Stimulated activated CD4-positive, alpha-beta T cell treated with anti-CD3 and anti-CD28 coated beads, Interleukin-12 subunit alpha, Interleukin-12 subunit beta, amount 100 ng/mL, for 24 hours (primary cell): ENCODE measurements around the gene RGN.
"Not testable (repeated sequence)": the region's sequence is repeated elsewhere in the genome, so short reads cannot be mapped to it uniquely, and the experiment has no call there.

Experiments used
- DNase-seq, 2 experiments: peaks; one replicate each; pipeline ENCODE4 v3.0.0-alpha.2; 2020; ENCODE audit warnings: low read depth in 2 of 2

RGN gene

DNA sequence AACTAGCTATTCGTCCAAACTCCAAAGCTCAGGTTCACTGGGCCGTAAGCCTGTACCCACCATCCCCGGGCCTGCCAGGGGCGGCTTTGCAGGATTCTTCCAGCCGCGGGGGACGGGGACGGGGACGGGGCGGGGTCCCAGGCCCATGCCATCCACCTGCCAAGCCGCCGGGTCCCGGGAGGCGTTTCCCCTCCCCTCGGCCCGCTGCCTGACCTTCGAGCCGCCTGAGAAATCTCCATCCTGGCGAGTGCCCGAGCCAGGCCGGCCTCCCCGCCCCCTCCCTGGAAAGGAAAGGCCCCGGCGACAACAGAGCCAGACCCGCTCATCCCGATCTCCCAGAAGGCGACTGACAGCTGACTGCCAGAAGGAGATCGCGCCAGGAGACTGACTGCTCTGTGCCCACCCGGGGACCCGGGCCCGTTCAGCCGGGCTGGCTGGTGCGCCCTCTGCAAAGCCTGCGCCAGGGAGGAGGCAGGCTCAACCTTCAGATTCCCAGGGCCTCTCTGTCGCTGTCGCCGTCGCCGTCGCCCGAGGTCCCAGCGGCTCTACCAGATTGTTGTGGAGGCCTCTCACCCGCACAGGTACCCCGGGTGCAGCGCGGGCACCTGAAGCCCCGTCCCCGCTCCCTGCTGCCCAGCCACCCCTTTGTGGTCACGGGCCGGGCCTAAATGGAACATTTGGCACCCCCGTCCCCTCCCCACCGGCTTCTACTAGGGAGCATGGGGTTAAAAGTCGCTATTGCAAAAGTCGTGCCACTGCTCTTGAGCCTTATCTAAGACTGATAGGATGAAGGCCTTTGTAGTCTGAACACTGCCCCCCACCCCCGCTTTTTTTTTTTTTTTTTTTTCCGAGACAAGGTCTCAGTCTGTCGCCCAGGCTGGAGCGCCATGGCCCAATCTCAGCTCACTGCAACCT is at the start of gene RGN:
RGN (plus strand) TSS at position 315 of the 915 bp plus-strand sequence. CDS start 2,702 bp downstream, outside the sequence.
- no peak for DNase-seq

DNA sequence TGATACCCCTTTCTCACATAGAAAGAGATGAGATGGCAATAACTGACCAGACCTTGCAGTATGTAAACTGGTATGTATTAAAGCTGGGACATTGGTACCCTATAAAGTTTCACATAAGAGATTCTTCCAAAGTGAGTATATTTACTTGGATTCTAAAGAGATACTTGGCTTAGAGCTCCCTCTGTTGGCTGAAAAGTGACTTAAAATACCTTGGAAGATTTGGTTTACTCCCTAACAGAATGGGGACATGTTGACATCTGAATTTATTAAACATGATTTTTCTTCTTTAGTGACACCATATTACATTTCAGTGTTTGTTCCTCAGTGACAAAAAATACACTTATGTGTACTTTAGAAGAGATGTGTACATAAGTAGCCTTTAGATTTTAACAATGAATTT is 47.9 kb upstream of the RGN start:
- no peak for DNase-seq

DNA sequence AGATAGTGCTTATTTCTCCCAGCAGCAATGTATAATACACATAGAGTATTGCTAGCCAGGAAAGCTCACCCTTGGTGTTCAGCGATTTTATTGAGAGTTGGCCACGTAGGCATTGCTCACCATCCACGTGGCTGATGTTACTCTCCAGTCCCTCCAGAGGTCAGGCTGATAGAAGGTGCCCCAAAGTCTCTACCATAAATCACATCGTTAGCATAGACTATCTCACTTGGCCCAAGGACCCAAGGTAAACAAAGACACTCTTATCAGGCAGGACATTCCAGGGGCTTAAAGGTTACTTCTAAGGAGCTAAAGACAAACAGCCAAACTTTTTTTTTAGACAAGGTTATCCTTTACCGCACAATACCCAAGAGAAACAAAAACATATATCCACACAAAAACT is 30.3 kb upstream of the RGN start:
- no peak for DNase-seq

DNA sequence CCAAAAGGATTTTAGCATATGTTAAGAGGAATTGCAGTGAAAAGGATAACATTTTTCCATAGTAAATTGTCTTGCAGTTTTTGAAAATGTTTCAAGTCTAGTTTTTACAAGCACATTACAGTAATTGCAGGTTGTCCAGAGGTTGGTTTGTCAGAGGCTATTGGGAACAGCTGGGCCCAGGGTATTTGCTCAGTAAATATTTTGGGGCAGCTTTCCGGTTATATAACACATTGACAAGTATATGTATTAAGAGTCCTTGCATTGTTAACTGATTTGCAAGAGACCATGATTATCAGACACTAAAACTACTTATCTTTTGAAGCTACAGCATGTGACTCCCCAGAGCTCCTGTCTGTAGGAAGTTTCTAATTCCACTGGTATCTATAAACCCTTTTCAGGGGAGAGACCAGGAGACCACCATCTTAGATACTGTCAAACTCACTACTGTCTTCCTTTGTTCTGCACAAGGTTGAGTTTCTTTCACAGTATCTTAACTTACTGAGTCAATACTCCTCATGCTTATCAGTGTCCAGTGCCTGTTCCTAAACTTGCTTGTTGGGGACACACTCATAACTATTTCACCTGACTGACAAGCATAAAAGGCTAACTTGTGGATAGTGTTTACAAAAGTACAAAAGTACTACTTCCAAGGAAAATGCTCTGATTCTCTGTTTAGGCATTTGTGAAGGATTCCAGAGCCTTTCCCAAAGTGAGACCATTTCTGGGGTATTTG is 18.9 kb upstream of the RGN start:
- DNase-seq, result no peak

DNA sequence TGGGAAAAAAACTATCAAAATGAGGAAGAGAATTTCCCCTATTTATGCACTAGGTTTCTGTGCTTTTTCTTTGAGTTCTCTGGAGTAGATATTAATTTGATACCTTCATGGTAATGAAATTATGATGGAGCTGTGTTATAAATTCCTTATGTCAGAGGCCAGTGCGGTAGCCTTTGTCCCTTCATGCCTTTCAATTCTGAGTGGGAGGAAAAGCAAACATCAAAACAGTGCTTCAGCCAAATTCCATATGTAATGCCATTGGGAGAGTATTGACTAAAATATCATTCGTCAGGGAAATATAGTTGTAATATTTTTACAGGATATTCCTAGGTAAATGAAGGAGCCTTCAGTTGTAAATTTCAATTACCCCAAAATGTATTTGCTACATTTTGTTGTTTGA is 17.5 kb upstream of the RGN start:
- no peak for DNase-seq

GRCh38 chrX:47061238-47061919 is 16.9 kb upstream of the RGN start:
- no peak for DNase-seq

- DNase-seq, result no peak
Measured at GRCh38 chrX:47063179-47063578, 15.1 kb upstream of the RGN start.

DNA sequence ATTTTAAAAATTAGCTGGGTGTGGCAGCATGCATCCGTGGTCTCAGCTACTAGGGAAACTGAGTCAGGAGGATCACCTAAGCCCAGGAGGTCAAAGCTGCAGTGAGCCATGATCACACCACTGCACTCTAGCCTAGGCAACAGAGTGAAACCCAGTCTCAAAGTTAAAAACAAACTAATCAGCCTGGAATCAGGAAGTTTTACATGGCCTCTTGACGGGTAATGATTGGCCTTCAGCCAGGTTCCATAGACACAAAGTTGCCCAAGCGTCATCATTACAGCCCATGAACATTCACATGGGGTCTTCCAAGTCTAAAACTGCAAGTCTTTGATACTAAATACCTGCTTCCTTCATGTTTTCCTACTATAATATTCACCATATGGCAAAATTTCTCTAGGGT is 10.0 kb upstream of the RGN start:
- DNase-seq, result no peak

GRCh38 chrX:47068720-47069119 is 9.5 kb upstream of the RGN start:
- DNase-seq, result no peak

GRCh38 chrX:47080215-47080914 is 2.1 kb downstream of the RGN start:
- DNase-seq, result no peak

GRCh38 chrX:47080915-47081236 is 2.6 kb downstream of the RGN start:
- DNase-seq, result no peak

DNA sequence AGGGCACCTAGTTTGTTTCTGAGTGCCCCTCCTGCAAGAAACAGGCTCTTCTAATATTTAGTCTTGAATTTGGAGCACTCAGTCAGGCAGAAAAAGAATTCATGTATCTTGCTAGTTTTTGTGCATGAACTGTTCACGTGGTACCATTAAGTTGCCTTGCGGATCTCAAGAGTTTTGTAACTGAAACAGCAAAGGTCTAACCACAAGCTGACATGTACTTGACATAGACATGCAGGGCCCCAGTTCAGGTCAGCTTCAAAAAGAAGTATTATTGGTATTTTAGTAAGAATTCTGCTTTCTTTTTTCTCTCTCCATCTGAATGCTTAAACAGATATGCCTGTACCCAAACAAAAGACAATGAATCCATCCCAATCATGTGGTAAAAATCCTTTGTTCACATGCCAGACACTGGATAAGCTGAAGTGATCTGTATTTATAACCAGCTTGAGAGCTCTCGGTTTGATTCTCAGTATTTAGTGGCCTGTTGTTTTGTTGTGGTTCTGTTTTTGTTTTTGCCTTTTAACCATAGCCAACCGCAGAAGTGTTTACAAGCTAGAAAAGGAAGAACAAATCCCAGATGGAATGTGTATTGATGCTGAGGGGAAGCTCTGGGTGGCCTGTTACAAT is 13.0 kb downstream of the RGN start:
- no peak for DNase-seq

GRCh38 chrX:47093248-47093647 is 15.0 kb downstream of the RGN start:
- DNase-seq, result no peak

- DNase-seq, result no peak
Measured at GRCh38 chrX:47093860-47094259, 15.6 kb downstream of the RGN start.

- no peak for DNase-seq
Measured at GRCh38 chrX:47097018-47097417, 18.8 kb downstream of the RGN start.

- no peak for DNase-seq
Measured at GRCh38 chrX:47098338-47099094, 20.3 kb downstream of the RGN start.

DNA sequence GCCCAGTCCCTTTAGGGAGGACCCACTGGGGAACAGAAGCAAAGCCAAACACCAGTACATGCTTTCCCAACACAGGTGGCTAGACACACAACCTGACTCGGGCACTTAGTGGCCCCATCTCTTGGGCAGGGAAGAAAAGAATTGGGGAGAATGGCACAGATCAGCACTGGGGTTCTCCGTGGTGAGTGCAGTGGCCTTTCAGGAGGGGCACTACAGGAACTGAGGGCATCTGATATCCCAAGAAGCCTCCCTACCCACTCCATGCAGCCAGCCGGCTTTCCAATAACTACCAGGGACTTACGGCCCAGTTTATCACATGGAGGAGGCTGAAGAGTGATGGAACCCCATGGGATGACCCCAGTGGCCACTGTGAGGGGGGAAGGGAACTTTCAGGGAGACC is 23.0 kb downstream of the RGN start:
- DNase-seq, result no peak

DNA sequence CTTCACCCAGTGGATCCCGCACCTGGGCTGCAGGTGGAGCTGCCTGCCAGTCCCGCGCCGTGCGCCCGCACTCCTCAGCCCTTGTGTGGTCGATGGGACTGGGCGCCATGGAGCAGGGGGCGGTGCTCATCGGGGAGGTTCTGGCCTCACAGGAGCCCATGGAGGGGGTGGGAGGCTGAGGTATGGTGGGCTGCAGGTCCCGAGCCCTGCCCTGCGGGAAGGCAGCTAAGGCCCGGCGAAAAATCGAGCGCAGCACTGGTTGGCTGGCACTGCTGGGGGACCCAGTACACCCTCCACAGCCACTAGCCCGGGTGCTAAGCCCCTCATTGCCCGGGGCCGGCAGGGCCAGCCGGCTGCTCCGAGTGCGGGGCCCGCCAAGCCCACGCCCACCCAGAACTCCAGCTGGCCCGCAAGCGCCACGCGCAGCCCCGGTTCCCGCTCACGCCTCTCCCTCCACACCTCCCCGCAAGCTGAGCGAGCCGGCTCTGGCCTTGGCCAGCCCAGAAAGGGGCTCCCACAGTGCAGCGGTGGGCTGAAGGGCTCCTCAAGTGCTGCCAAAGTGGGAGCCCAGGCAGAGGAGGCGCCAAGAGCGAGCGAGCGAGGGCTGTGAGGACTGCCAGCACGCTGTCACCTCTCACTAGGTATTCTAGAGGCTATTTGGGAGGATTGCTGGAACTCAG is 32.8 kb downstream of the RGN start:
- not testable (repeated sequence) for DNase-seq

- no peak for DNase-seq
Measured at GRCh38 chrX:47112316-47112954, 34.2 kb downstream of the RGN start.
